Liver (tissue), 9 donors: Measurements from ENCODE around the gene TBRG4. TPM values are rescaled to one million over a fixed set of nuclear protein-coding genes. Genes with fewer than 3 reads are reported as not detected.

Experiments used
- DNase-seq: peaks from one replicate; pipeline ENCODE4 v3.0.0-alpha.2; 2017; ENCODE audit warnings: low spot score
- H3K27ac ChIP-seq, 2 donors: one replicate each; pipeline ENCODE4 v1.7.0; 2013; ENCODE audit warnings: inconsistent platforms in 2 of 2, low read length in 2 of 2, control low read depth in 1 of 2, low read depth in 1 of 2, mild to moderate bottlenecking in 1 of 2
- H3K27me3 ChIP-seq, 4 donors: one replicate each; pipeline versions ENCODE4 v1.6.1 to v1.7.0; 2013; ENCODE audit warnings: low read length in 3 of 4, inconsistent platforms in 1 of 4, mild to moderate bottlenecking in 1 of 4, moderate library complexity in 1 of 4; ENCODE audit not compliant: control insufficient read depth in 4 of 4, insufficient read depth in 4 of 4
- H3K36me3 ChIP-seq, 4 donors: one replicate each; pipeline versions ENCODE4 v1.6.1 to v1.7.0; 2013; ENCODE audit warnings: low read length in 3 of 4, mild to moderate bottlenecking in 3 of 4, low read depth in 1 of 4, moderate library complexity in 1 of 4; ENCODE audit not compliant: control insufficient read depth in 4 of 4, insufficient read depth in 3 of 4
- H3K4me1 ChIP-seq, 4 donors: one replicate each; pipeline versions ENCODE4 v1.6.1 to v1.7.0; 2013; ENCODE audit warnings: low read length in 3 of 4, mild to moderate bottlenecking in 3 of 4, moderate library complexity in 1 of 4; ENCODE audit not compliant: control insufficient read depth in 4 of 4, insufficient read depth in 4 of 4
- H3K4me3 ChIP-seq, 3 donors: one replicate each; pipeline versions ENCODE4 v1.6.1 to v1.7.0; 2013; ENCODE audit warnings: low read length in 3 of 3, control low read depth in 1 of 3, low read depth in 1 of 3, mild to moderate bottlenecking in 1 of 3
- H3K9ac ChIP-seq, 2 donors: one replicate each; pipeline ENCODE4 v1.7.0; 2013; ENCODE audit warnings: low read length in 2 of 2, mild to moderate bottlenecking in 2 of 2, moderate library complexity in 2 of 2, control low read depth in 1 of 2, low read depth in 1 of 2
- H3K9me3 ChIP-seq, 4 donors: one replicate each; pipeline versions ENCODE4 v1.6.1 to v1.7.0; 2013; ENCODE audit warnings: low read length in 3 of 4; ENCODE audit not compliant: control insufficient read depth in 4 of 4
- ATF3 ChIP-seq: IDR thresholded peaks from 2 replicates; pipeline ENCODE4 v1.6.1; 2016; ENCODE audit warnings: antibody characterized with exemption
- EGR1 ChIP-seq, 2 donors: IDR thresholded peaks; 2 replicates each; pipeline ENCODE4 v1.6.1; 2016 to 2018; ENCODE audit warnings: antibody characterized with exemption in 2 of 2, low read depth in 2 of 2
- FOXA1 ChIP-seq: IDR thresholded peaks from 2 replicates; pipeline ENCODE4 v1.6.1; 2016; ENCODE audit warnings: antibody characterized with exemption
- FOXA2 ChIP-seq: IDR thresholded peaks from 2 replicates; pipeline ENCODE4 v1.6.1; 2016; ENCODE audit warnings: antibody characterized with exemption
- GABPA ChIP-seq, 2 donors: IDR thresholded peaks in 1 of 2; conservative IDR thresholded peaks in 1 of 2; 2 replicates each; pipeline ENCODE4 v1.6.1; 2016; ENCODE audit warnings: antibody characterized with exemption in 2 of 2, mild to moderate bottlenecking in 1 of 2, moderate library complexity in 1 of 2
- HNF4A ChIP-seq, 2 donors: conservative IDR thresholded peaks; 2 replicates each; pipeline ENCODE4 v1.6.1; 2016; ENCODE audit warnings: antibody characterized with exemption in 2 of 2, mild to moderate bottlenecking in 2 of 2
- HNF4G ChIP-seq: IDR thresholded peaks from 2 replicates; pipeline ENCODE4 v1.6.1; 2016; ENCODE audit warnings: antibody characterized with exemption
- JUND ChIP-seq, 2 donors: IDR thresholded peaks; 2 replicates each; pipeline ENCODE4 v1.6.1; 2016; ENCODE audit warnings: antibody characterized with exemption in 2 of 2
- MAX ChIP-seq: IDR thresholded peaks from 2 replicates; pipeline ENCODE4 v1.6.1; 2016; ENCODE audit warnings: antibody characterized with exemption
- NR2F2 ChIP-seq: IDR thresholded peaks from 2 replicates; pipeline ENCODE4 v1.6.1; 2016; ENCODE audit warnings: antibody characterized with exemption
- RAD21 ChIP-seq, 2 donors: IDR thresholded peaks; 2 replicates each; pipeline ENCODE4 v1.6.1; 2016; ENCODE audit warnings: antibody characterized with exemption in 2 of 2, mild to moderate bottlenecking in 2 of 2
- RXRA ChIP-seq, 2 donors: IDR thresholded peaks; 2 replicates each; pipeline ENCODE4 v1.6.1; 2017 to 2018; ENCODE audit warnings: antibody characterized with exemption in 2 of 2, mild to moderate bottlenecking in 1 of 2
- SP1 ChIP-seq: IDR thresholded peaks from 2 replicates; pipeline ENCODE4 v1.6.1; 2018; ENCODE audit warnings: antibody characterized with exemption, mild to moderate bottlenecking
- TAF1 ChIP-seq: conservative IDR thresholded peaks from 2 replicates; pipeline ENCODE4 v1.6.1; 2016; ENCODE audit warnings: antibody characterized with exemption, mild to moderate bottlenecking
- YY1 ChIP-seq: IDR thresholded peaks from 2 replicates; pipeline ENCODE4 v1.6.1; 2016; ENCODE audit warnings: antibody characterized with exemption, mild to moderate bottlenecking
- WGBS: extraction: QIAGEN DNeasy Blood & Tissue Kit; methylation state at CpG from one replicate; pipeline ENCODE4 v1.1.7; 2013; 5-methylcytosine and 5-hydroxymethylcytosine counted together
- polyA plus RNA-seq, 2 donors: library from polyadenylated mRNA; stranded (reverse) in 1 of 2; unstranded in 1 of 2; fragments of 200-250 nt in 1 of 2; fragments of >200 nt in 1 of 2; fragmentation: Nextera tagmentation in 1 of 2; extraction: Ambion mirVana in 1 of 2; gene quantifications; one replicate each; pipeline versions ENCODE4 v1.2.1 to v1.2.3, GENCODE V29; 2013 to 2015
- total RNA-seq, 2 donors: library from RNA; depleted of rRNA; stranded (reverse); fragments of >200 nt; gene quantifications; one replicate each; pipeline ENCODE4 v1.2.3, GENCODE V29; 2014
- TF ChIP-seq, protein P1 (sequence below): IDR thresholded peaks from 2 replicates; pipeline ENCODE4 v1.6.1; 2016; ENCODE audit warnings: antibody characterized with exemption, mild to moderate bottlenecking
- TF ChIP-seq, protein P2 (sequence below): IDR thresholded peaks from 2 replicates; pipeline ENCODE4 v1.6.1; 2016; ENCODE audit warnings: antibody characterized with exemption
- TF ChIP-seq, protein P3 (sequence below): fragments of 150-350 bp; IDR thresholded peaks from 2 replicates; pipeline ENCODE4 v1.5.1; 2017; ENCODE audit warnings: improper control_type of control experiment, low read depth, low read length; ENCODE audit not compliant: missing input control
- donor health status: healthy.
- donor health status: healthy.
- donor health status: healthy.
- donor health status: healthy.
- donor health status: healthy.

Gene TBRG4
- total and polyA plus RNA-seq, 4 donors = 30.3 to 47.6 (median 38.2) TPM

GRCh38 chr7:45151131-45151684 is 39.7 kb upstream of the TBRG4 start:
- Histone ChIP-seq H3K27ac (no peak overlapping the region), H3K4me1 (no peaks in the 10 kb centered on the region), H3K9me3 (no peaks in the 10 kb centered on the region), H3K4me3 (no peak overlapping the region), H3K9ac (no peak overlapping the region), H3K27me3 (peaks cover 0 to 3% (median 1%) of the 10 kb centered on the region in 4 donors), H3K36me3 (no peaks in the 10 kb centered on the region)
- no peak for TF ChIP-seq TAF1
- TF ChIP-seq FOXA2 = no peak
- no peak for TF ChIP-seq HNF4A (conservative IDR thresholded peaks at IDR 0.05)
- no peak for TF ChIP-seq RXRA (IDR thresholded peaks at IDR 0.05)
- TF ChIP-seq EGR1 (IDR thresholded peaks at IDR 0.05; ENCODE audit: low read depth in 2 of 2) = no peak
- TF ChIP-seq RAD21 (IDR thresholded peaks at IDR 0.05) = no peak
- TF ChIP-seq, protein P1, sequence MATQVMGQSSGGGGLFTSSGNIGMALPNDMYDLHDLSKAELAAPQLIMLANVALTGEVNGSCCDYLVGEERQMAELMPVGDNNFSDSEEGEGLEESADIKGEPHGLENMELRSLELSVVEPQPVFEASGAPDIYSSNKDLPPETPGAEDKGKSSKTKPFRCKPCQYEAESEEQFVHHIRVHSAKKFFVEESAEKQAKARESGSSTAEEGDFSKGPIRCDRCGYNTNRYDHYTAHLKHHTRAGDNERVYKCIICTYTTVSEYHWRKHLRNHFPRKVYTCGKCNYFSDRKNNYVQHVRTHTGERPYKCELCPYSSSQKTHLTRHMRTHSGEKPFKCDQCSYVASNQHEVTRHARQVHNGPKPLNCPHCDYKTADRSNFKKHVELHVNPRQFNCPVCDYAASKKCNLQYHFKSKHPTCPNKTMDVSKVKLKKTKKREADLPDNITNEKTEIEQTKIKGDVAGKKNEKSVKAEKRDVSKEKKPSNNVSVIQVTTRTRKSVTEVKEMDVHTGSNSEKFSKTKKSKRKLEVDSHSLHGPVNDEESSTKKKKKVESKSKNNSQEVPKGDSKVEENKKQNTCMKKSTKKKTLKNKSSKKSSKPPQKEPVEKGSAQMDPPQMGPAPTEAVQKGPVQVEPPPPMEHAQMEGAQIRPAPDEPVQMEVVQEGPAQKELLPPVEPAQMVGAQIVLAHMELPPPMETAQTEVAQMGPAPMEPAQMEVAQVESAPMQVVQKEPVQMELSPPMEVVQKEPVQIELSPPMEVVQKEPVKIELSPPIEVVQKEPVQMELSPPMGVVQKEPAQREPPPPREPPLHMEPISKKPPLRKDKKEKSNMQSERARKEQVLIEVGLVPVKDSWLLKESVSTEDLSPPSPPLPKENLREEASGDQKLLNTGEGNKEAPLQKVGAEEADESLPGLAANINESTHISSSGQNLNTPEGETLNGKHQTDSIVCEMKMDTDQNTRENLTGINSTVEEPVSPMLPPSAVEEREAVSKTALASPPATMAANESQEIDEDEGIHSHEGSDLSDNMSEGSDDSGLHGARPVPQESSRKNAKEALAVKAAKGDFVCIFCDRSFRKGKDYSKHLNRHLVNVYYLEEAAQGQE = no peak
- TF ChIP-seq, protein P2, sequence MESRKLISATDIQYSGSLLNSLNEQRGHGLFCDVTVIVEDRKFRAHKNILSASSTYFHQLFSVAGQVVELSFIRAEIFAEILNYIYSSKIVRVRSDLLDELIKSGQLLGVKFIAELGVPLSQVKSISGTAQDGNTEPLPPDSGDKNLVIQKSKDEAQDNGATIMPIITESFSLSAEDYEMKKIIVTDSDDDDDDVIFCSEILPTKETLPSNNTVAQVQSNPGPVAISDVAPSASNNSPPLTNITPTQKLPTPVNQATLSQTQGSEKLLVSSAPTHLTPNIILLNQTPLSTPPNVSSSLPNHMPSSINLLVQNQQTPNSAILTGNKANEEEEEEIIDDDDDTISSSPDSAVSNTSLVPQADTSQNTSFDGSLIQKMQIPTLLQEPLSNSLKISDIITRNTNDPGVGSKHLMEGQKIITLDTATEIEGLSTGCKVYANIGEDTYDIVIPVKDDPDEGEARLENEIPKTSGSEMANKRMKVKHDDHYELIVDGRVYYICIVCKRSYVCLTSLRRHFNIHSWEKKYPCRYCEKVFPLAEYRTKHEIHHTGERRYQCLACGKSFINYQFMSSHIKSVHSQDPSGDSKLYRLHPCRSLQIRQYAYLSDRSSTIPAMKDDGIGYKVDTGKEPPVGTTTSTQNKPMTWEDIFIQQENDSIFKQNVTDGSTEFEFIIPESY = no peak
- TF ChIP-seq NR2F2 = no peak
- no peak for TF ChIP-seq JUND (IDR thresholded peaks at IDR 0.05)
- TF ChIP-seq, protein P3, sequence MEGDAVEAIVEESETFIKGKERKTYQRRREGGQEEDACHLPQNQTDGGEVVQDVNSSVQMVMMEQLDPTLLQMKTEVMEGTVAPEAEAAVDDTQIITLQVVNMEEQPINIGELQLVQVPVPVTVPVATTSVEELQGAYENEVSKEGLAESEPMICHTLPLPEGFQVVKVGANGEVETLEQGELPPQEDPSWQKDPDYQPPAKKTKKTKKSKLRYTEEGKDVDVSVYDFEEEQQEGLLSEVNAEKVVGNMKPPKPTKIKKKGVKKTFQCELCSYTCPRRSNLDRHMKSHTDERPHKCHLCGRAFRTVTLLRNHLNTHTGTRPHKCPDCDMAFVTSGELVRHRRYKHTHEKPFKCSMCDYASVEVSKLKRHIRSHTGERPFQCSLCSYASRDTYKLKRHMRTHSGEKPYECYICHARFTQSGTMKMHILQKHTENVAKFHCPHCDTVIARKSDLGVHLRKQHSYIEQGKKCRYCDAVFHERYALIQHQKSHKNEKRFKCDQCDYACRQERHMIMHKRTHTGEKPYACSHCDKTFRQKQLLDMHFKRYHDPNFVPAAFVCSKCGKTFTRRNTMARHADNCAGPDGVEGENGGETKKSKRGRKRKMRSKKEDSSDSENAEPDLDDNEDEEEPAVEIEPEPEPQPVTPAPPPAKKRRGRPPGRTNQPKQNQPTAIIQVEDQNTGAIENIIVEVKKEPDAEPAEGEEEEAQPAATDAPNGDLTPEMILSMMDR = no peak
- TF ChIP-seq YY1 = no peak
- TF ChIP-seq GABPA (IDR thresholded peaks at IDR 0.05 in 1 of 2, conservative IDR thresholded peaks at IDR 0.05 in 1 of 2) = no peak
- TF ChIP-seq ATF3 = no peak
- no peak for TF ChIP-seq HNF4G
- no peak for TF ChIP-seq SP1
- no peak for TF ChIP-seq FOXA1
- no peak for TF ChIP-seq MAX
- 77% methylated on average over 9 of the region's 9 CpGs for WGBS
- no peak for DNase-seq
